GM20431 (cell line): ENCODE data around the gene ATP2C2.
"Not testable (repeated sequence)": the region's sequence is repeated elsewhere in the genome, so short reads cannot be mapped to it uniquely, and the experiment has no call there.

ENCODE experiments used
- in situ Hi-C: fragments of 300-500 bp; cut with MseI, MboI; formaldehyde crosslinking; loops from one replicate; pipeline ENCODE4 v1.15.0; 2020; ENCODE audit warnings: low sequenced_read_pairs; ENCODE audit not compliant: unreplicated experiment

ATP2C2 gene

GRCh38 chr16:84340325-84341040 lies 27.9 kb upstream of the ATP2C2 start:
- in situ Hi-C loops = no loop called here

DNA sequence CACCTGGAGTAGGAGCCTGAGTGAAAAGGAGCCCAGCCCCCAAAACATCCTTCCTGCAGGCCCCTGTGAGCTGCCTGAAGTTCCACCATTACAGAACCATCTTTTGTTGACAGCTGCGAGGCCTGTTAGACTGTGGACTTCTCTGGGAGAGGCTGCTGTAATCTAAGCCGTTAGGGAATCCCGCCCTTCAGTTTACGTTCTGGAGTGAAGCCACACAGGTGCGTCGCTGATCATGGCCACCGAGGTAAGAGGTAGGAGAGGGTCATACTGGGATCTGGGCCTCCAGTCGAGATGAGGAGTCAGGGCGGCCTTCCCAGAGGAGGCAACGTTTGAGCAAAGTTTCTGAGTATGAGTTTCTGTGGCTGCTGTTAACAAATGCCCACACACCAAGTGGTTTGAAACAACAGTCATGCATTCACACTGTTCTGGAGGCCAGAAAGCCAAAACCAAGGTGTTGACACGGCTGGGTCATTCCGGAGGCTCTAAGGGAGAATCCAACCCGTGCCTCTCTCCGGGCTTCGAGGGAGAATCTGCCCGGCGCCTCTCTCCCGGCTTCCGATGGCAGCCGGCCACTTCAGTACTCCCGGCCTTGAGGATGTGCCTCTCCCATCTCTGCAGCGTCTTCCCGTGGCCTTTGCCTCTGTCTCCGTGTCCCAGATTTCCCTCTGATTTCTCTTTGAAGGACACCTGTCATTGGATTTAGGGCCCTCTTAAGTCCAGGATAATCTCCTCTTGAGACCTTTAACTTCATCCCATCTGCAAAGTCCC lies 26.6 kb upstream of the ATP2C2 start:
- in situ Hi-C loops = no loop called here

GRCh38 chr16:84343800-84344199 lies 24.5 kb upstream of the ATP2C2 start:
- in situ Hi-C loops = not testable (repeated sequence)

- in situ Hi-C loops = no loop called here
These were observed 23.6 kb upstream of the ATP2C2 start for GRCh38 chr16:84344781-84345180.

DNA sequence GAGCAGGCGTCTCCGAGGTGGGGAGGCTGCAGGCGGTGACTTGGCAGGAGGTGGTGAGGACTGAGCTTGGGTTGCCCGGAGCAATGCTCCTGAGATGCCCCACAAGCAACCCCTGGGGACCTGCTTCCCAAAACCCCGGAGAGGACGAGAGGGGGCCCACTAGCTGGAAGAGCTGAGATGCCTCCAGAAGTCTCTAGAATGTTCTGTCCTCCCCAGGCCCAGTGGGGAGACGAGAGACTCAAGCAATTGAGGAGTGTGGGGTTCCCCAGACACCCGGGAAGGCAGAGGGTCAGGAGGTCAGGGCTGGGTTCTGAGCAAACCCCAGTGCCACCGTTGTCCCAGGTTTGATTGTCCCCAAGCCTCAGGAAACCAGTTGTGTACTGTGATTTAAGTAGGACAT lies 21.2 kb upstream of the ATP2C2 start:
- in situ Hi-C loops = no loop called here

GRCh38 chr16:84348386-84348888 lies 19.9 kb upstream of the ATP2C2 start:
- in situ Hi-C loops = no loop called here

- in situ Hi-C loops = no loop called here
These were observed 18.3 kb upstream of the ATP2C2 start for GRCh38 chr16:84349862-84350684.

- in situ Hi-C loops = no loop called here
These were observed 17.5 kb upstream of the ATP2C2 start for GRCh38 chr16:84350685-84351400.

GRCh38 chr16:84351630-84352029 lies 16.7 kb upstream of the ATP2C2 start:
- in situ Hi-C loops = no loop called here

- in situ Hi-C loops = no loop called here
These were observed 14.0 kb upstream of the ATP2C2 start for GRCh38 chr16:84354306-84354705.

- in situ Hi-C loops = no loop called here
These were observed 13.2 kb upstream of the ATP2C2 start for GRCh38 chr16:84355149-84355548.

- in situ Hi-C loops = no loop called here
These were observed 12.2 kb upstream of the ATP2C2 start for GRCh38 chr16:84356176-84356575.

DNA sequence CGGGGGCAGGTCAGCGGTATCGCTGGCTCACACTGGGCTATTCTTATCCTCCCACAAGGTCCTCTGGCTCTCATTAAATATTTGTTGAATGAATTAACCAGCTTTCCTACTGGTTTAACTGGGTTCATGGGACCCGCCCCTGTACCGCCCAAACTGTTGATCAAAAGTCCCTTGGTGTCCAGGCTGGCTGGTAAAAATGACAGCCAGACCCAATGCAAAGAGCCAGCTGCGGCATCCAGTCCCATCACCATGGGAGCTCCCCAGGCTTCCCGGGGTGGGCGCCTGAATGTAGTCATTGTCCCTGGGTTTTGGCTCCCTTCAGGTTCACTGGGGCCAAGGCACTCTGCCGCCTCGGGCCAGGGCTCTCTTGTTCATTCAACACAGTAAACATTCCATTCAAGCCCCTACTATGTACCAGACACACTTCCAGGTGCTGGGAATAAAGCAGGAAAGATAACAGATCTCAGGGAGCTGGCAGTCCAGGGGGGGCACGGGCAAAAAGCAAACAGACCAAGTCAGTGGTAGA lies 11.7 kb upstream of the ATP2C2 start:
- in situ Hi-C loops = no loop called here

- in situ Hi-C loops = no loop called here
These were observed 11.1 kb upstream of the ATP2C2 start for GRCh38 chr16:84357191-84357651.

DNA sequence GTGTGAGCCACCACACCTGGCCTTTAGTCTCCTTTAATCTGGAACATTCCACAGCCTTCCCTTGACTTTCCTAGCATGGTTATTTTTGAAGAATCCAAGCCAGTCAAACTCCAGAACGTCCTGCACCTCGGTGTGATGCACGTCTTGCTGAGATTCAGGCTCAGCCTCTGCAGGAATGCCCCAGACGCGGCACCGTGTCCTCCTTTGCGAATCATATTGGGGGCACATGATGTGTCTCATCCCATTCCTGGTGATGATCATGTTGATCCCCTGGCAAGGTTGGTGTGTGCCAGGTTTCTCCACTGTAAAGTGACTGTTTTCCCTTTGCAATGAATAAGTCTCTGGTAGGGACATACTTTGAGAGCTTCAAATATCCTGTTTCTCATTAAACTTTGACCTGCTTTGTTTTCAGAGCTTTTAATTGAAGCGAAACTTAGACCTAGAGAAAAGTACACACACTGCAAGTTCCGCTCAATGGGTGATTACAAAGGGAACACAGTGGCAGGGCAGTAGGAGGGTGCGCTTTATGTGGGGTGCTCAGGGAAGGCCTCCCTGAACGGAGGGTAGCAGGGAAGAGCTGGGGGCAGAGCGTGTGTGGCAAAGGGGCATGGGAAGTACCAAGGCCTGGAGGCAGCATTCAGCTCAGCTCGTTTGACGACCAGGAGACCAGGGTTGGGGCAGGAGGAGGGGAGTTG lies 9.6 kb upstream of the ATP2C2 start:
- in situ Hi-C loops = no loop called here

DNA sequence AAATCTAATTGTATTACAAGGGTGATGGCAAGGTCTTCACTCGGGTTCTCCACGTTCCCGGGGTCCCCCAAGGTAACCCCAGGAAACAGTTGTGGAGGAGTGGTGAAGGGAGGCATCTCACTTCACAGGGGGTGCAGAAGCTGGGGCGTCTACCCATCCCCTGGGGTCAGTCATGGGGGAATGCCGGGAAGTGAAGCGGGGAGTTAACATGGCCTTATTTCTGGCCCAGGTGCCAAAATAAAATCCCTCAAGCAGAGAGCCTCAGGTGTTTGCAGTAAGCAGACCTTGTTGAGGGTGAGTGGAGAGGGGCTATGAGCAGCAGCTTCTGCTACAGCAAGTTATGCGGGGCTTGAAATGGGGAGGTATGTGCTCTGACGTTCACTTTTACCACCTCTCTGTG lies 9.0 kb upstream of the ATP2C2 start:
- in situ Hi-C loops = no loop called here

GRCh38 chr16:84360170-84360569 lies 8.2 kb upstream of the ATP2C2 start:
- in situ Hi-C loops = no loop called here

GRCh38 chr16:84360748-84361147 lies 7.6 kb upstream of the ATP2C2 start:
- in situ Hi-C loops = no loop called here

DNA sequence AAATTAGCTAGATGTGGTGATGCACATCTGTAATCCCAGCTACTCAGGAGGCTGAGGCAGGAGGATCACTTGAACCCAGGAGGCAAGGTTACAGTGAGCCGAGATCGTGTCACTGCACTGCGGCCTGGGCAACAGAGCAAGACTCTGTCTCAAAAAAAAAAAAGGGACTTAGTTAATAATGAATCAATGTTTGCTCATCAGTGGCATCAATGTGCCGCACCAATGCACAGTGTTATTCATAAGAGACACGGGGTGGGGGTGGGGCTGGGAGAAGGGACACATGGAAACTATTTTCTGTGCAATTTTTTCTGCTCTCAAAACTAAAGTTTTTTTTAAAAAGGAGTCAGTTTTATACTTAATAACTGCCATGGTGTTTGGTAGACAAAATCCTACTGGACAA lies 6.8 kb upstream of the ATP2C2 start:
- in situ Hi-C loops = no loop called here
